SKM-1 treated with dmso at 0.1 percent for 144 hours (cell line): ENCODE data around the gene TMEM82.

Experiments
- DNase-seq: peaks from one replicate; lab custom pipeline; 2025; ENCODE audit not compliant: unreplicated experiment; lab: John Stamatoyannopoulos, UW

Gene TMEM82

GRCh38 chr1:15777909-15778707 is 35.8 kb downstream of the TMEM82 start:
- no peak for DNase-seq

GRCh38 chr1:15785683-15786082 is 43.4 kb downstream of the TMEM82 start:
- no peak for DNase-seq

GRCh38 chr1:15786581-15786980 is 44.3 kb downstream of the TMEM82 start:
- no peak for DNase-seq

- DNase-seq = no peak
Measured at GRCh38 chr1:15788624-15789301, 46.5 kb downstream of the TMEM82 start.

GRCh38 chr1:15796086-15796462 is 53.8 kb downstream of the TMEM82 start:
- no peak for DNase-seq
